HEK293T (cell line): ENCODE results near the gene MXD3.

ENCODE experiments used
- BHLHE40 ChIP-seq: fragments of 450-650 bp; IDR thresholded peaks from 2 replicates; pipeline ENCODE4 v1.6.1; 2016; ENCODE audit warnings: mild to moderate bottlenecking, moderate library complexity, borderline replicate concordance
- ELF4 ChIP-seq: fragments of 450-650 bp; IDR thresholded peaks from 2 replicates; pipeline ENCODE4 v1.6.1; 2017; ENCODE audit warnings: antibody characterized with exemption
- FOXK2 ChIP-seq: fragments of 450-650 bp; IDR thresholded peaks from 2 replicates; pipeline ENCODE4 v1.6.1; 2016; ENCODE audit warnings: mild to moderate bottlenecking
- HDGF ChIP-seq: fragments of 450-650 bp; IDR thresholded peaks from 2 replicates; pipeline ENCODE4 v1.6.1; 2017; ENCODE audit warnings: antibody characterized with exemption, borderline replicate concordance
- NFRKB ChIP-seq: fragments of 450-650 bp; IDR thresholded peaks from 2 replicates; pipeline ENCODE4 v1.6.1; 2016; ENCODE audit warnings: mild to moderate bottlenecking, moderate library complexity
- PKNOX1 ChIP-seq: fragments of 450-650 bp; IDR thresholded peaks from 2 replicates; pipeline ENCODE4 v1.6.1; 2016
- SUZ12 ChIP-seq: fragments of 450-650 bp; IDR thresholded peaks from 2 replicates; pipeline ENCODE4 v1.6.1; 2016; ENCODE audit warnings: mild to moderate bottlenecking

GRCh38 chr5:177269976-177270375, 41.7 kb downstream of the MXD3 start:
- TF ChIP-seq PKNOX1 (no peak), SUZ12 (no peak), NFRKB (no peak), BHLHE40 (no peak), ELF4 (no peak), HDGF (no peak), FOXK2 (no peak)
